NK-92 (cell line): ENCODE data around the gene GGN.
"Not testable (repeated sequence)": the region's sequence is repeated elsewhere in the genome, so short reads cannot be mapped to it uniquely, and the experiment has no call there.

Experiments used
- DNase-seq: peaks from one replicate; lab custom pipeline; 2025; ENCODE audit not compliant: unreplicated experiment; lab: John Stamatoyannopoulos, UW

The GGN gene, protein sequence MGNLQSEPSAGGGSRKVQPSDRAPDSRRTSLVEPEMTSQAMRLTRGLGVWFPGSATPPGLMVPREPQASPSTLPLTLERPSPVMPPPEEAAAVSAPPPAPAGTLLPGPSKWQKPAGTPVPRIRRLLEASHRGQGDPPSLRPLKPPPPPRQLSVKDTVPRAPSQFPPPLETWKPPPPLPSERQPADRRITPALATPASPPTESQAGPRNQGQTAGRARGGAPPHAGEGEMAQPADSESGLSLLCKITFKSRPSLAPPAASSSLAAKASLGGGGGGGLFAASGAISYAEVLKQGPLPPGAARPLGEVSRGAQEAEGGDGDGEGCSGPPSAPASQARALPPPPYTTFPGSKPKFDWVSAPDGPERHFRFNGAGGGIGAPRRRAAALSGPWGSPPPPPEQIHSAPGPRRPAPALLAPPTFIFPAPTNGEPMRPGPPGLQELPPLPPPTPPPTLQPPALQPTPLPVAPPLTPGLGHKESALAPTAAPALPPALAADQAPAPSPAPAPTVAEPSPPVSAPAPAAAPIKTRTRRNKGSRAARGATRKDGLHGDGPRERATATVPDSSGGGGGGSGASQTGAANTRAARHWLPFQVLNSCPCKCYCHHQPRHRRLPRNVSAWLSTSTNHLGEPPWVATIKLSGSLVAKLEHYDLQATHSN

DNA sequence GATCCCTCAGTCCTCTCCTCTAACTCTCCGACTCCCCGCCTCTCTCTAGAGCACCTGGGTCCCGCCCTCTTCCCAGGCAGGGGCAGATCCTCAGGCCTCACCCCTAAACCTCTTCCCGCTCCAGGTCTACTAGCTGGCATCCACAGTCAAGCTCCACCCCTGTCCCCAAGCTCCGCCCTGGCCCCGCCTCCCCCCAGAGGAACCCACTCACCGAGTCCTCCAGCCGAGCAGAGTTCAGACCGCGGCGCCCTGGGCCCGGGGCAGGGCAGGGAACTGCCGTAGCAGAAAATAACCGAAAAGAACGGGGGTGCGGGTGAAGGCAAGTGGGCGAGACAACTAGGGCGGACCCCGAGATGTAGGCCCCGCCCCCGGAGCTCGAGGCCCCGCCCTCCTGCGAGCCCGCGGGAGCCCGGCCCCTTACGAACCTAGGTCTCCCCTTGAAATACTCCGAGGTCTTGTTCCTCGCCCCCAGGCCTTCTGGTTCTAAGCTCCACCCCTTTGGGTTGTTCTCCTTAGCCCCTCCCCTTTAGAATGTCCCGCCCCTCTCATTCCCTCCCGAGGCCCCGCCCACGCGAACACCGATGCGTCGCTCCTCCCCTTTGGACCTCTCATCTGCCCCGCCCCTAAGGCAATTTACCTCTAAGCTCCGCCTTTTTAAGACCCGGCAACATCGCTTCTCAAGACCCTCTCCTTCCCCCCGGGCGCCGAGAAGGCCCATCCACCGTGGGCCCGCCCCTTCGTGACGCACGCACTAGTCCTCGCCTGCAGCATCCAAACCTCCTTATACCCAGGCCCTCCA lies at the start of gene GGN:
Gene GGN (minus strand): TSS at position 485 of the 799 bp plus-strand sequence. CDS start 773 bp downstream, outside the sequence.
- no peak for DNase-seq

DNA sequence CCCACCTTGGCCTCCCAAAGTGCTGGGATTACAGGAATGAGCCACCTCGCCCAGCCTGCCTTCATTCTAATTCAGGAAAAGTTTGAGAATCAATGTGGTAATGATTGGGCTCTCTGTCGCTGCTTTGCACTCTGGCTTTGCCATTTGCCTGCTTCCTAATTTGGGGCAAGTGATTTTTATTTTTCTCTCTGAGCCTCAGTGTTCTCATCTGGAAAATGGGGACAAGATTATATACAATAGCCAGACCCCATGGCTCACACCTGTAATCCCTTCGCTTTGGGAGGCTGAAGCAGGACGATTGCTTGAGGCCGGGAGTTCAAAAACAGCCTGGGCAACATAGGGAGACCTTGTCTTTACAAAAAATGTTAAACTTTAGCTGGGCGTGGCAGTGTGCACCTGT lies 49.5 kb upstream of the GGN start:
- DNase-seq = no peak

DNA sequence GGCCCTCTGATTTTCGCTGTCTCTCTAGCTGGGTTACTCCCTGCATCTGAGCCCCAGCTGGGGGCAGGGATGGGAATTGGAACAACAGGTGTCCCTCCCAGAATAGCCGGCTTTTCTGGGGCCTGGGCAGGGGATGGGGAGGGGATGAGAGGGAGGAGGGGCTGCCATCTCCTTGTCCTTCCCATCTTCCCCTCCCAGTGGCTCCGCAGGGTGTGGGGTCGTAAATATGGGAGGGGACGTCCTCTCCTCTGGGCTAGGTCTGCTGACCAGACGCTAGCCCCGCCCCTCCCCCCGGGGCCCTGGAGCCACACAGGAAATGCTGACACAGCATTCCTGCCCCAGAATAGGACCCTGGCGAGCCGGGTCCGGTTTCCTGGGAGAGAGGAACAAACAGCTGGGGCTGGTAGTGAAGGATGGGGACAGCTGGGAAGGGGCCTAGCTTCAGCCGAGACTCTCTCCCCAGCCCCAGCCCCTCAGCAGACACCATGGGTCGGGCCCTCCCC lies 46.8 kb upstream of the GGN start:
- DNase-seq = no peak

DNA sequence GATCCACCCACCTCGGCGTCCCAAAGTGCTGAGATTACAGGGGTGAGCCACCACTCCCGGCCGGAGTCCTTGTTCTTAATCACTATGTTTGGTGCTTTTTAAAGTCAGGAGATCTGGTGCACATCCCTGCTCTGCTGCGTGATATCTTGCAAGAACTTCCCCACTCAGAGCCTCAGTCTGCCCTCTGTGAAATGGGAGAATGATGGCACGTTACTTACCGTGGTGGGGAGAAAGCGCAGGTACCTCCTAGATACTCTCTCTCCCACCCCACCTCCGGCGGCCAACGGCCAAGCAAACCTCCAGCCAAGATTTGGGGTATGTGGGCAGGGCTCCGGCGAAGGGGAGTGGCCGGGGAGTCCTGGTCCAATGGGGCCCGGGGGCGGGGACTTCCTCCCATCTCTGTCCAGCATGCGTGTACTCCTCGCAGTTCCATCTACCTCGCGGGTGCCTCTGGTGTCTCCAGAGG lies 45.5 kb upstream of the GGN start, which contains the start of gene RYR1:
Gene RYR1 (plus strand): TSS at position 424 of the 466 bp plus-strand sequence. CDS start 139 bp downstream, outside the sequence.
- DNase-seq = no peak

DNA sequence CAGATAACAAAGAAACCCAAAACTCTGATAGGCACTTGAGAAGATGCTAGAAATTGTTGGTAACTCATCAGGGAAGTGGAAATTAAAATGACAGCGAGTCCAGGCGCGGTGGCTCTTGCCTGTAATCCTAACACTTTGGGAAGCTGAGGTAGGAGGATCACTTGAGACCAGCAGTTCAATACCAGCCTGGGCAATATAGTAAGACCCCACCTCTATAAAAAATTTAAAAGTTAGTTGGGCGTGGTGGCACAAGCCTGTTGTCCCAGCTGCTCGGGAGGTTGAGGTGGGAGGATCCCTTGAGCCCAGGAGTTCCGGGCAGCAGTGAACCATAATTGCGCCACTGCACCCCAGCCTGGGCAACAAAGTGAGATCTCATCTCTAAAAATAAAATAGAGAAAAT lies 43.1 kb upstream of the GGN start:
- DNase-seq = no peak

DNA sequence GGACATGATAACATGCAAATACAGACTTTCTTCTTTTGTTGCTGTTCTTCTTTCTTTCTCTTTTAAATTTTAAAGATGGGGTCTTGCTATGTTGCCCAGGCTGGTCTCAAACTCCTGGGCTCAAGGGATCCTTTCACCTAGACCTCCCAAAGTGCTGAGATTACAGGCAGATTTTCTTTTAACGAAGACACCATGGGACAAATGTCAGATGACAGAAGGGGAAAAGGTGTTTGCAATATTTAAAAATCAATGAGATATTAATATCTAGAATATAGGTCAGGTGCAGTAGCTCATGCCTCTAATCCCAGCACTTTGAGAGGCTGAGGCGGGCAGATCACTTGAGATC lies 42.0 kb upstream of the GGN start:
- DNase-seq = no peak

DNA sequence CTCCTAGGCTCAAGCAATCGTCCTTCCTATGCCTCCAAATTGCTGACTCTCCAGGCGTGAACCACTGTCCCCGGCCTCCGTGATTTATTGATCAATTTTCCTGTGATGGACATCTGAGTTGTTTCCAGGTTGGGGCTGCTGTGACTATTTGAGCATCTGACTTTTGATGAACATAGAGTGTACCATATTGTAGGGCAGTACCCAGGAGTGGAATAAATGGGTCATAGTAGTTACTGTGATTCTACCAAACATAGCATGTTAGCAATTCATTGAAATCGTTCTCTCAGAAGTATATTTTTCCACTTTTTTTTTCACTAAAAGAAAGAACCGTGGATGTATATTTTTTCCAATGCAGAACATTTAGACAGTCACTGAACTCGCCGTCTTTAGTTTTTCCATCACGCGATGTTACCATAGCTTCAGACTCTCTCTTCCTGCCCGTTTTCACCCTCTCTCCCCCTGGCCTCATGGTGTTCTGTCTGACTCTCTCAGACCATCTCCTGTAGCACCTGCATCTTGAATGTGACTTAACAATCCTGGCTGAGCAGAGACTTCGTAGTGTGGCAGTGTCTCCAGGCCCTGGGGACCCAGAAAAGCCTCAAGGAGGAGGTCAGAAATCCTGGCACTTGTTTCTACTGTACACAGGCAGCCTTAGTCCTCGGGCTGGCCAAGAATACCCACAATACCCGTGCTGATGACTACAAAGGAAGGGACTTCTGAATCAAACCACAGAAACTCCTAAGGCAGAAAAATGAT lies 41.4 kb upstream of the GGN start:
- no peak for DNase-seq

DNA sequence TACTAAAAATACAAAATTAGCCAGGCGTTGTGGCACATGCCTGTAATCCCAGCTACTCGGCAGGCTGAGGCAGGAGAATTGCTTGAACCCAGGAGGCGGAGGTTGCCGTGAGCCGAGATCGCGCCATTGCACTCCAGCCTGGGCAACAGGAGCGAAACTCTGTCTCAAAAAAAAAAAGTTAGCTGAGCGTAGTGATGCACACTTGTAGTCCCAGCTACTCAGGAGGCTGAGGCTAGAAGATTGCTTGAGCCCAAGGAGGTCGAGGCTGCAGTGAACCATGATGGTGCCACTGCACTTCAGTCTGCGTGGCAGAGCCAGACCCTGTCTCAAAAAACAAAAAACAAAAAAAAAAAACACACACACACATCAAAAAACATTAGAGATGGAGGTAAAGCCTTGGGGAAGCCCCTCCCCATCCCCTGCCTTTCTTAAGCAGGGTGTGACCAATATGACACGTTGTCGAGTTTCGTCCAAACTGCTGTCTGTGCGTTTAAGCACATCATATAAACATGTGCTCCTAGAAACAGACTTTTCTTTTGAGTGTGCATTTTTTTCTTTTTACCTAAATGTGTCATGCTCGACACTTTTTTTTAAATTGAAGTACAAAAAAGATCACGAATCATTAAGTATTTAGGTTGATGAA lies 39.3 kb upstream of the GGN start:
- DNase-seq = not testable (repeated sequence)

DNA sequence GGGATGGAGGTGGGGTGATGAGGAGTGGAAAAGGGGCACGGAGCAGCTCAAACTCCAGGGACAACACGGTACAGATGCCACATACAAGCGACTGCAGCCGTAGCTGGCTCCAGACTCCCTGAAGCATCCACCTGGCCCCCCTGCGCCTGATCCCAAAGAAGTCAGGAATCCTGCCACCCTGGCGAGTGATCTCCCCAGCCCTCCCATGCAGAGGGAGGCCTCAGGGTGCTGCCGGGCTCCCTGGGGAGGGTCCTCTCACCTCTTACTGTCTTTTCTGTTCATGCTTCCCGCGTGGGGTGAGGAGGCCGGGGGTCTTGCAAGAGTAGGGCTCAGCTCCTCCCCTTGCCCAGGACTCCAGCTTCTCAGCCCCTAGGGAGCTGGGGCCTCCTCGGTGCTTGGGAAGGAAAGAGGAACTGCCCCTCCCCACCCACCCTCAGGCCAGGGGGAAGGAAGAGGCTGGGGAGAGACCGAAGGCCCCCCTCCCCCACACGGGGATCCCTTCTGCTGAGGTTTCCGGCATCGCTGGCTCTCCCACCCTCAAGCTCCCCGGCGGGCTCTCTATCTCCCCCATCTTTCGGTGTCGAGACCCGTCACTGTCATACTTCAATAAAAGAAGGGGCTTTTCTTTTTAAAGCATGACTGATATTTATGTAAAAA lies 38.1 kb upstream of the GGN start, which contains the start of gene RASGRP4:
Gene RASGRP4 (minus strand): TSS at position 410 of the 657 bp plus-strand sequence. CDS start 128 bp downstream, at position 282.
- DNase-seq = no peak

DNA sequence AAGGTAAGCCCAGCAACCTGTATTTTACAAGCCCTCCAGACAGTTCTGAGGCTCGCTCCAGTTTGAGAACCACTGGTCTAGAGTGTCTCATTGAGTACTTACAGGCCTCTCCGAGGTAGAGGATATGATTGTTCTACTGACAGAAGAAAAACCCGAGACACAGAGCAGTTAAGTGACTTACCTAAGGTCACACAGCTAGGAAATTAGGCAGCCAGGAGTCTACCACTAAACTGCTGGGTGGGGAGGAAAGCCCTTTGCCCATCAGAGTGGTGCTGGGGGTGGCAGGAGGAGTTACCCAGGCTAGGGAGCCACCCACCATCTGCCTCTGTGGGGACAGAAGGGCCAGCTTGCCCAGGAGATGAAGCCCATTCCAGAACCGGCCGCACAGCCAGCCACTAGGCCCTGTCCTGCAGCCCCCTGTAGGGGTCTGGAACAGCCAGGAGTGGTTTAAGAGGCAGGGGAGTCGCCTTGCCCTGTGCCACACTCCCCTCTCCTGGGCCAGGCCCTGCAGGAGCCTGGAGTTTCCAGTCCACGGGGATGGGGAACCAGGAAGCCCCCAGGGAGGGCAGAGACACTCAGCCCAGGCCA lies 37.5 kb upstream of the GGN start:
- DNase-seq = no peak

DNA sequence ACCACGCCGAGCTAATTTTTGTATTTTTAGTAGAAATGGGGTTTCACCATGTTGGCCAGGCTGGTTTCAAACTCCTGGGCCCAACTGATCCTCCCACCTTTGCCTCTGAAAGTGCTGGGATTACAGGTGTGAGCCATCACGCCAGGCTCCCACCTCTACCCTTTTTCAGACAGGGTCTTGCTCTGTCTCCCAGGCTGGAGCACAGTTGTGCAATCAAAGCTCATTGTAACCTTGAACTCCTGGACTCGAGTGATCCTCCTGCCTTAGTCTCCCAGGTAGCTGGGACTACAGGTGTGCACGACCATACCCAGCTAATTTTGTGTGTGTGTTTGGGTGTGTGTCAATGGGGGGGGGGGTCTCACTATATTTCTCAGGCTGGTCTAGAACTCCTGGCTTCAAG lies 36.4 kb upstream of the GGN start:
- no peak for DNase-seq

DNA sequence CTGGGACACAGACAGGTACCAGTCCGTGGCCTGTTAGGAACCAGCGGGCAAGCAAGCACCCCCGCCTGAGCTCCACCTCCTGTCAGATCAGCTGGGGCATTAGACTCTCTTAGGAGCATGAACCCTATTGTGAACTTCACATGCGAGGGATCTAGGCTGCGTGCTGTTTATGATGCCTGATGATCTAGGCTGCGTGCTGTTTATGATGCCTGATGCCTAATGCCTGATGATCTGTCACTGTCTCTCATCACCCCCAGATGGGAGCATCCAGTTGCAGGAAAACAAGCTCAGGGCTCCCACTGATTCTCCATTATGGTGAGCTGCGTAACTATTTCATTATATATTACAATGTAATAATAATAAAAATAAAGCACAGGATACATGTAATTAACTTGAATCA lies 34.6 kb upstream of the GGN start:
- DNase-seq = no peak

DNA sequence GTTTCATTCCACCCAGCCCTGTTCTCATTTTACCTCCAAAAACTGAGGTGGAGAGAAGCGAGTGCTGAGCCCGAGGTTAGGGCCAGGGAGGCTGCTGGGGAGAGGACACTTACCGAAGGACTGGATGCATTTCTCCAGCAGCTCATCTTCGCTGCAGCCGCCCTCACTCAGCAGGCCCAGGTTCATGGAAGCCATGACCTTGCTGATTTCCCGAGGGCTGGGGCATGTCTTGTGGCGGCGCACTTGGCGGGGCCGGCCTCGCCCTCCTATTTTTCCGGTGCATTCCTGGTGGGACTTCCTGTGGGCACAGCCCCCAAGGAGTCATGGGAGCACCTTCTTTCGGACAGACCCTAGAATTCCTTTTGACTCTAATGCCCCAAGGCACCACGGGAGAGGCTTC lies 34.0 kb upstream of the GGN start:
- DNase-seq = no peak

DNA sequence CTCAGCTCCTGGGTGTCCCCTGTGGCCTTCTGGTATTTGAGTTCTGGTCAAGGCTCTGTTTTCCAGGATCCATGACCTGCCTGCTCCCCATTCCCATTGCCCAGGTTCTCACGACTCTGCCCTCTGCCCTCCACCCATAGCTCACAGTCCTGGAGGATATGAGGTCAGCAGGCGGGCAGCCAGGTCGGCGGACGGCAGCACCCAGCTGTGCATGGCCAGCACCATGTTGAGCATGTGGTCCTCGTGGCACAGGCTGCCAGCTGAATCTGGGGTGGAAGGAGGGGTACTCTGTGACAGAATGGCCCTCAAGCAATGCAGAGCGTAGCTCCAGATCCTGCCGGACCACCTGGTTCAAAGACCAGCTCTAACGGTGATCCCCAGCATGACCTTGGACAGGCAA lies 33.1 kb upstream of the GGN start:
- DNase-seq = no peak

DNA sequence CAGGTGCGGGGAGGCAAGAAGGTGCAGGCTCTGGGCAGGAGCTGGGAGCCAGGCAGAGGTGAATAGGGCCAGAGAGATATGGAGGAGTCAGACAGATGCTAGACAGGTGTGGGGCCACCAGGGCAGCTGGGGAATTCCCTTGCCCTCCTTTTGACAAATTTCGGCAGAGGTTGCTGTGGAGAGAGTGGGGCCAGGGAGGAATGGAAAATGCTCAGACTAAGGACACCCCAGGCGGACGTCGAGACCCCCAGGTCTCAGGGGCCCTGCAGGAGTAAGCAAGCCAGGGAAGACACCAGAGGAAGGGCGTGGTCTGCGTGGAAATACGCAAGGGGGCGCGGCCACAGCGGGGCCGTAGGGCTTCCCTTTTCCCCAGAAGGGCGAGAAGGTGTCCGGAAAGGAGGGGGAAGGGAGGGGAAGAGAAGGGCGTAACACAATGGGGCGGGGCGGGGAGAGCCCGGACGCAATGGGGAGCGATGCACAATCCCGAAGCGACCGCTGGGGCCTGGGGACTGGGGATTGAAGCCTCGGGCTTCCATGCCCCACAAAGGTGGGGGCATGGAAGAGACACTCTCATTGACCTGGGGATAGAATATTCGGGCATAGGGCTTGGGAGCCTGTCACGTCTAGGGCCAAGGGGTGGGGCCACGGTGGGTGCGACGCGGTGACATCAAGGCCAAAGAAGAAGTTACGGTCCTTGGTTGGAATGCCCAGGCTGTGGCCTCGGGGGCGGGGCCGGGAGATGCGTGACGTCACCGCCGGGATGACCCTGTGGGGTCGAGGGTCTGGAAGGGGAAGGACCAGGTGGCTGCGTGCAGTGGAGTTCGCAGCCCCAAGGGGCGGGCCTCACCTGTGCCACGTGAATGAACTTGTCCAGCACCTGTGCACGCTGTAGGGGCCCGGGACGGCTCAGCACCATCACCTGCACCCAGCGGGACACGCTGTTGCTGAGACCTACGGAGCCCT lies 30.0 kb upstream of the GGN start:
- DNase-seq = no peak

DNA sequence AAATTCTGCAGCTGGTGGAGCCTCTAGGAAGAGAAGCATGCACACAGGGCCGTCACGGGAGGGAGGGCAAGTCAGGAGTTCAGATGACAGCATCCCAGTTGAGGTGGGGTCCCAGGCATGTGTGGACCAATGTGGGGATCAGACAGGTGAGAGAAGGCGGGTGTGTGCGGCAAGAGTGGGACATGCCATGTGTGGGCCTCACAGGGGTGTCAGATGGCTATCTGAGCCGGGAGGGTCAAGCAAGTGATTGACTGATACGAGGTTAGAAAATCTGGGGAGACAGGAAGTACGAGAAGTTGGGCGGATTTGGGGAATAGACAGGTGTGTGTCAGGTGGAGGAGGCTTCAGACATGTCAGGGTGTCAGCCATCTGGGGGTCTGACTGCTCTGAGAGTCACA lies 29.3 kb upstream of the GGN start:
- no peak for DNase-seq

DNA sequence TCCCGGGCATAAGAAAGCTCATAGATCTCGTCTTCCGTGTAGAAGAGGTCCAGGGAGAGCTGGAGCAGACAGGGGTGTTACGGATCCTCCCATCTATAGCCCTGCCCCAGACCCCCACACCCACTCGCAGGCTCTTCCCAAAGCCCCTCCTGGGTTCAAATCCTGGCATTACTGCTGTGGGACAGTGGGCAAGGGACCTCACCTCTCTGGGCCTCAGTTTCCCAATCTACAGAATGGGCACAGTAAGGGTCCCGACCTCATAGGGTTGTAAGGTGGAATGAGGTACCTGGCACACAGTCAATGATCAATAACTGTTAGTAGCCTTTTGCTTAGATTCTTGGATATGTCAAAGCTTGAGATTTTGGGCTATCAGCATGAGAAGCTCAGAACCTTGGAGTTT lies 25.6 kb upstream of the GGN start:
- no peak for DNase-seq

DNA sequence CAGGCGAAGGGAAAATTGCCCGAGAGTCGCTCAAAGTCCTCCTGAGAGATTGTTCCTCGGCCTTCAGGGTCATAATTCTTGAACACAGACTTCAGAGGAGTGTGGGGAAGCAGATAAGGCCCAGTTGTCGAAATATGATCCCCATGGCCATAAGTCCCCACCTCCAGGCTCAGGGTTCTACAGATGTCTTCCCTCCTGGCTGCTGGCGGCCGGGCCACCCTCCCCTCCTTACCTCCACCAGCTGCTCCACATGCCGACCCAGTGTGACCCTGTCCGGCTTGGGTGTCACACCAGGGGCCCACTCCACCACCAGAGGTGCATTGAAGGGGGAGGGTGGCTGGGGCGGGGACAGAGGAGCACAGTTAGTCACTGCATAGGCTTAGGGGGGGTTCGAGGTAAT lies 25.1 kb upstream of the GGN start:
- DNase-seq = no peak
